IPS-11a (cell line): ENCODE results near the gene ZNF865.

Source experiments
- H3K4me3 ChIP-seq: one replicate; pipeline ENCODE4 v1.5.1; 2013; ENCODE audit warnings: low read depth, low read length, control low read depth

Gene ZNF865

DNA sequence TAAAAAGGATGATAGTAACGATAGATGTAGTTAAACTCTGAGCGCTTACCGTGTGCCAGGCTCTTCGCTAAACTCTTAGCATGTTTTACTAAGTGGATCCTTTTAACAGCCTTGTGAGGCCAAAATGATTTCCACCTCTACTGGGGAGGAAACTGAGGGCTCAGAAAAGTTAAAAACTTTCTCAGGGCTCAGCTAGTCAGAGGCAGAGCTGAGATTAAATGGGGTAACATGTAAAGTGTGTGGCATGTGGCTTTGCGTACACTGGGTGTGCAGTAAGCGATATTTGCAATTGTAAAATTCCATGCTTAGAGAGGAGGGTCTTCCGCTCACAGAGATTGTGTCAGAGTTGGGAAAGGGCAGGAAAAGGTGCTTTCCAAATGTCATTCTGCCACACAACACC lies 51.1 kb downstream of the ZNF865 start:
- peak overlapping the region; percentile 92 for H3K4me3 ChIP-seq

- no peak overlapping the region for H3K4me3 ChIP-seq
Observed at GRCh38 chr19:55656988-55657747, 51.7 kb downstream of the ZNF865 start.

- no peak overlapping the region for H3K4me3 ChIP-seq
Observed at GRCh38 chr19:55658846-55659459, 53.5 kb downstream of the ZNF865 start.

DNA sequence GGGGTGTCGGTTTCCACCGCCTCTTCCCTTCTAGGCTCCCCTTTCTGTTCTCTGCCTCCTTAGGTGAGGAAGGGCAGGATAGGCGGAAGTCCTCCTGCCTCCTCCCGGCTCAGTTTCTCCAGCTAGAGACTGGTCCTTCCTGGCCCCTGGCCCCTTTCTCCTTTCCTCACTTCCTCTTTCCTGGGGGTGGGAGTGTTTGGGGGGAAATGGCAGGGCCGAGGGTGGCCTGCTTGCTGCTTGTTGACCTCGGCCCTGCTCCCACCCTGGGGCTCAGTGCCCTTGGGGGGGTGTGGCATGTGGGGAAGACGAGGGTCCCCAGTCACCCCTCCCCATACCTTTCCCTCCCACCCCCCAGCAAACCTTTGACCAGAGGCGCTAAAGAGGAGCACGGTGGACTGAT lies 54.4 kb downstream of the ZNF865 start:
- H3K4me3 ChIP-seq: no peak overlapping the region

DNA sequence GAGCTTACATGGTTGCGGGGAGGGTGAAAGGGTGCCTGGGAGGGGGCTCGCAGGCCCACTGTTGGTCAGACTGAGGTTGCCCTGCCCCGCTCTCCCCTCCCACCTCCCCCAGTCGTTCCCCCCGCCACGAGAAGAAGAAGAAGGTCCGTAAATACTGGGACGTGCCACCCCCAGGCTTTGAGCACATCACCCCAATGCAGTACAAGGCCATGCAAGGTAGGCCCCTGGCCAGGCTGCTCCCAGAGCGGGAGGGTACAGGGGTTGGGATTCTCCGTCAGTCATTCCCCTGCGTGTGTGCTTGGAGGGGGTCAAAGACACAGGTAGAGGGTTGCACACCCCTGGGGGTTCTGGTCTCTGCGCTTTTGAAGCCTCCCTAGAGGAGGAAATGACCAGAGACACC lies 55.0 kb downstream of the ZNF865 start:
- no peak overlapping the region for H3K4me3 ChIP-seq

DNA sequence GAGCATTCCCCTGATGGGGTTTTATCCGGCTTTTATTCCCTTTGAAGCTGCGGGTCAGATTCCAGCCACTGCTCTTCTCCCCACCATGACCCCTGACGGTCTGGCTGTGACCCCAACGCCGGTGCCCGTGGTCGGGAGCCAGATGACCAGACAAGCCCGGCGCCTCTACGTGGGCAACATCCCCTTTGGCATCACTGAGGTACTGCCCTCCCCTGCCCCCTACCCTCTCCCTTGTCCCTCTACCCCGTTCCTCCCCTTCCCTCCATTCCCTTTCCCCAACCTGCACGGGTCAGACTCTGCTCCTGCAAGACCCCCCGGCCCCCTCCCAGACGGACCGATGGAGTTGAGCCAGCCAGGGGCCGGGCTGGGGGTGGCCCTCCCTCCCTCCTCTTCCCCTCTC lies 55.5 kb downstream of the ZNF865 start:
- no peak overlapping the region for H3K4me3 ChIP-seq

DNA sequence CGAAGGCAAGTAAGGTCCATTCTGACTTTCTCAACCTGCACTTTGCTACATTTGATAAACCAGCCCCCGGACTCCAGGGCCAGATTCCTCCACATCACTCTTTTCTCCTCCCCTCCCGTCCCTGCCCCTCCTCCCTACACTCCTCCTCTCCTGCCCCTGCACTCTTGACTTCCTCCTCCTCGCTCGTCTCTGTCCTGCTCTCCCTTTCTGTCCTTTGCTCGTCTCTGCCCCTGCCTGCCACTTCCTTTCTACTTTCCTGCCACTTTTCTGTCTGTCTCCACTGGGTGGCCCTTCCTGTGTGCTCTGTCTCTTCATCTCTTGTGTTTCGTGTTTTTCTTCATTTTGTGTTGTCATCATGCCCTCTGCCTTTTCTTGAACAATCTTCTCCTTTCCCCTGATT lies 56.4 kb downstream of the ZNF865 start:
- H3K4me3 ChIP-seq: no peak overlapping the region

- no peak overlapping the region for H3K4me3 ChIP-seq
Observed at GRCh38 chr19:55663846-55664536, 58.5 kb downstream of the ZNF865 start.

GRCh38 chr19:55666343-55667005 lies 61.0 kb downstream of the ZNF865 start:
- H3K4me3 ChIP-seq: no peak overlapping the region
